PFSK-1 (cell line): ENCODE results near the gene RS1.

Source experiments
- FOXP2 ChIP-seq: optimal IDR thresholded peaks from 2 replicates; pipeline ENCODE3; 2011; ENCODE audit warnings: borderline replicate concordance, control low read depth, inconsistent platforms; ENCODE audit not compliant: insufficient read depth; ENCODE audit errors: extremely low read length, extremely low read depth
- POLR2AphosphoS5 ChIP-seq: IDR thresholded peaks from 2 replicates; pipeline ENCODE4 v1.6.1; 2012; ENCODE audit warnings: low read depth, mild to moderate bottlenecking, control low read depth, low read length, moderate library complexity
- REST ChIP-seq, 2 experiments: IDR thresholded peaks; 2 replicates each; pipeline versions ENCODE4 v1.6.1 to v1.8.0; 2011 to 2012; ENCODE audit warnings: low read depth in 2 of 2, low read length in 2 of 2, control low read depth in 1 of 2, inconsistent platforms in 1 of 2, mild to moderate bottlenecking in 1 of 2, moderate library complexity in 1 of 2; ENCODE audit not compliant: insufficient read depth in 1 of 2
- SIN3A ChIP-seq: IDR thresholded peaks from 2 replicates; pipeline ENCODE4 v1.6.1; 2012; ENCODE audit warnings: mild to moderate bottlenecking, low read length, moderate library complexity, borderline replicate concordance; ENCODE audit not compliant: insufficient read depth
- TAF1 ChIP-seq: IDR thresholded peaks from 2 replicates; pipeline ENCODE4 v1.6.1; 2012; ENCODE audit warnings: low read length, control low read depth, borderline replicate concordance; ENCODE audit not compliant: insufficient read depth

The RS1 gene

GRCh38 chrX:18630934-18631333, 41.0 kb downstream of the RS1 start:
- TF ChIP-seq SIN3A: no peak
- TF ChIP-seq TAF1: no peak
- no peak for TF ChIP-seq REST (IDR thresholded peaks at IDR 0.05; ENCODE audit: insufficient read depth in 1 of 2, low read depth in 2 of 2, low read length in 2 of 2)
- no peak for TF ChIP-seq POLR2AphosphoS5
- no peak for TF ChIP-seq FOXP2

GRCh38 chrX:18624599-18624998, 47.3 kb downstream of the RS1 start:
- no peak for TF ChIP-seq SIN3A
- no peak for TF ChIP-seq POLR2AphosphoS5
- no peak for TF ChIP-seq FOXP2
- TF ChIP-seq TAF1: no peak
- TF ChIP-seq REST (IDR thresholded peaks at IDR 0.05; ENCODE audit: insufficient read depth in 1 of 2, low read depth in 2 of 2, low read length in 2 of 2): no peak

GRCh38 chrX:18620349-18620748, 51.6 kb downstream of the RS1 start:
- no peak for TF ChIP-seq SIN3A
- TF ChIP-seq TAF1: no peak
- TF ChIP-seq FOXP2: no peak
- TF ChIP-seq POLR2AphosphoS5: no peak
- no peak for TF ChIP-seq REST (IDR thresholded peaks at IDR 0.05; ENCODE audit: insufficient read depth in 1 of 2, low read depth in 2 of 2, low read length in 2 of 2)

- no peak for TF ChIP-seq POLR2AphosphoS5
- TF ChIP-seq REST (IDR thresholded peaks at IDR 0.05; ENCODE audit: insufficient read depth in 1 of 2, low read depth in 2 of 2, low read length in 2 of 2): no peak
- no peak for TF ChIP-seq SIN3A
- no peak for TF ChIP-seq FOXP2
- no peak for TF ChIP-seq TAF1
Observed at GRCh38 chrX:18619288-18619687, 52.6 kb downstream of the RS1 start.

- TF ChIP-seq POLR2AphosphoS5 (no peak), TAF1 (no peak), FOXP2 (no peak), REST (IDR thresholded peaks at IDR 0.05; ENCODE audit: insufficient read depth in 1 of 2, low read depth in 2 of 2, low read length in 2 of 2) (no peak), SIN3A (no peak)
Observed at GRCh38 chrX:18617407-18617750, 54.5 kb downstream of the RS1 start.
